Measurements from ENCODE around the gene ZNF783. TPM values are rescaled to one million over a fixed set of nuclear protein-coding genes. Genes with fewer than 3 reads are reported as not detected.

The ZNF783 gene
- polyA plus RNA-seq, 1 experiment: 6.9 TPM

DNA sequence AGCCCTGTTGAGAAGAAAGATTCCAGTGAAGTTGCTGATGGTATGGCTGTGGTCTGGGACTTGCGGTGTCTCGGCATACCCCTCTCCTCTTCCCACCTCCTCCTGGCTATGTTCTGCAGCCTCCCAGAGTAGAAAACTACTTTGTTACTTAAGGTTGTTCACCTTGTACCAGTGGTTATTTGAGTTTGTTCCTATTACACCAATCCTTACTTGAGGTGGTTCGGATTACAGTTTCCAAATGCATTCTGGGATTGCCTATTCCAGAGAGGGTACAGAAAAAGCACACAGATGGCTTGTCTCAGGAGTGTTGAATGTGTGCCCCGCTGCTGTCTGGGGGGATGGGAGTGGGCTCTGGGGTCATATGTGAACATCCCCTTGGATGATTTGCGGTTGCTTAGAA, 6.8 kb upstream of the ZNF783 start:
- no peak for DNase-seq (ENCODE audit: low read depth)
- H3K4me3 ChIP-seq (ENCODE audit: low read depth, low read length): no peak overlapping the region

DNA sequence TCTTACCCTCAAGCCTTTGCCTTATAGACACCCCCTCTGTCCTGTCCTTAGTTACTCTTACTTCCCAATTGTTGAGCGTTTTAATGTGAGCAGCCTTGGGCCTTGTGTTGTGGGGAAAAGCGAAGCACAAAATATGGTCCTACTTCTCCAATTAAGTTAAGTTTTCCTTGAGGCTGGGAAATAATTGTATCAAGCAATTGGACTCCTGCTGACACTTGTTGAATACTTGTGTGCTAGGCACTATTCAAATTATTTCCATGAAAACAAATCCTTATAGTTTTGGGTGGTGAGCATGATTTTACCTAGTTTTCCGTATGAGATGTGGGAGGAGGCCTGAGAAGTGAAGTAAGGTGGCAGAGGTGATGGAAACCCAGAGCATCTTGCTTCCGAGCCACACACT, 5.4 kb upstream of the ZNF783 start:
- no peak for DNase-seq (ENCODE audit: low read depth)
- Histone ChIP-seq H3K4me3 (ENCODE audit: low read depth, low read length) (no peak overlapping the region), H3K27me3 (ENCODE audit: control insufficient read depth, insufficient read depth, low read length) (no peaks in the 10 kb centered on the region), H3K36me3 (ENCODE audit: control insufficient read depth, insufficient read depth, low read length) (peaks cover 18% of the 10 kb centered on the region)
- POLR2A ChIA-PET: no interaction called here
- CTCF ChIA-PET: no interaction called here
- TF ChIP-seq, protein P1, sequence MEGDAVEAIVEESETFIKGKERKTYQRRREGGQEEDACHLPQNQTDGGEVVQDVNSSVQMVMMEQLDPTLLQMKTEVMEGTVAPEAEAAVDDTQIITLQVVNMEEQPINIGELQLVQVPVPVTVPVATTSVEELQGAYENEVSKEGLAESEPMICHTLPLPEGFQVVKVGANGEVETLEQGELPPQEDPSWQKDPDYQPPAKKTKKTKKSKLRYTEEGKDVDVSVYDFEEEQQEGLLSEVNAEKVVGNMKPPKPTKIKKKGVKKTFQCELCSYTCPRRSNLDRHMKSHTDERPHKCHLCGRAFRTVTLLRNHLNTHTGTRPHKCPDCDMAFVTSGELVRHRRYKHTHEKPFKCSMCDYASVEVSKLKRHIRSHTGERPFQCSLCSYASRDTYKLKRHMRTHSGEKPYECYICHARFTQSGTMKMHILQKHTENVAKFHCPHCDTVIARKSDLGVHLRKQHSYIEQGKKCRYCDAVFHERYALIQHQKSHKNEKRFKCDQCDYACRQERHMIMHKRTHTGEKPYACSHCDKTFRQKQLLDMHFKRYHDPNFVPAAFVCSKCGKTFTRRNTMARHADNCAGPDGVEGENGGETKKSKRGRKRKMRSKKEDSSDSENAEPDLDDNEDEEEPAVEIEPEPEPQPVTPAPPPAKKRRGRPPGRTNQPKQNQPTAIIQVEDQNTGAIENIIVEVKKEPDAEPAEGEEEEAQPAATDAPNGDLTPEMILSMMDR (IDR thresholded peaks at IDR 0.05; ENCODE audit: insufficient read depth, low read depth, low read length): no peak

More for the DNA sequence above, 6.8 kb upstream of the ZNF783 start:
- ChIA-PET POLR2A (no interaction called here), CTCF (no interaction called here)
- no peaks in the 10 kb centered on the region for H3K27me3 ChIP-seq (ENCODE audit: control insufficient read depth, insufficient read depth, low read length)
- H3K36me3 ChIP-seq (ENCODE audit: control insufficient read depth, insufficient read depth, low read length): peaks cover 22% of the 10 kb centered on the region
- TF ChIP-seq, protein P1 (IDR thresholded peaks at IDR 0.05; ENCODE audit: insufficient read depth, low read depth, low read length): no peak

DNA sequence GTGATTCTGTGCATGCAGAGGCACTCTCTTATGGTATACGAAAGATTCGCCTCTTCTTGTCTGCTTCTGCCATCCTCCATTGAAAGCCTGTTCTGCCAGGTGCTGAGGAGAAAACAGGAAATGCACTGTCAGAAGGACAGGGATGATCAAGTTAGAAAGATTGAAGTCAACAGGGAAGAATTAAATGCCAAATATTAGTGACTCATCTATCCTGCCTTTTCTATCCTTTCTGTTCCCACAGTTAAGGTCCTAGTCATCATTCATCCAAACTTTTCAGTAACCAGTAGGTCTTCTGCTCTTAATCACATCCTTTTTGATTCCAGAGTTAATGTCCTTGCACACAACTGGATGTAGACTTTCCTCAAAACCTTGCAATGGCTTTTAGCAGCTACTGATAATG, 4.8 kb upstream of the ZNF783 start:
- TF ChIP-seq, protein P1 (IDR thresholded peaks at IDR 0.05; ENCODE audit: insufficient read depth, low read depth, low read length): no peak
- ChIA-PET CTCF (interaction anchor here (2.1 kb wide), 1 partner anchor 9 kb away, joined by 6 read pairs; no protein-coding TSS in a partner anchor), POLR2A (no interaction called here)

DNA sequence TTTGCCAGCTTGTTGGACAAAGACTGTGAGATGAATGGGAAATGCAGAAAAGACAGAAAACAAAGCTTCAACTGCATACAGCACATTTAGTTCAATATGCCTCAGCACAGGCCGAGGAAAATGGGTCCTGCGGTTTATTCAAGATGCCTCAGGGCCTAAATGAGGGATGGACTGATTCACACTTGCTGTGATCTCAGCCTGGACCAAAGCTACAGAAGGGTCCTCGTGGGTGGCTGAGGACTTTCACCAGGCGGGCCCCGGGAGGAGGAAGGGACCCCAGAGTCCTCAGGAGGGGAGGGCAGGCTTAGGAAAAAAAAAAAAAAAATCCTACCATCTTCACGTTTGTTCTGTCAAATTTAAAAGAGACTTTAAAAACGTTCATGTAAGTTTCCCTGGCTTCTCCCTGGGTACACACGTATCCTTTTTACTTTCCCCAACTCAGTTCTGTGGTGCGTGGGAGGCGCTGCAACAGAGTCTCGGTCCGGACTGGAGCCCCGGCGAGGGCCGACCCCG, 624 bp upstream of the ZNF783 start:
- POLR2A ChIA-PET: interaction anchor here (0.5 to 0.7 kb wide), 4 partner anchors 76 to 1769 kb away, joined by 3 to 12 read pairs (median 4); no protein-coding TSS in a partner anchor
- TF ChIP-seq, protein P1 (IDR thresholded peaks at IDR 0.05; ENCODE audit: insufficient read depth, low read depth, low read length): no peak
- Histone ChIP-seq H3K4me3 (ENCODE audit: low read depth, low read length) (peak overlapping the region; percentile 61), H3K36me3 (ENCODE audit: control insufficient read depth, insufficient read depth, low read length) (peaks cover 6% of the 10 kb centered on the region), H3K27me3 (ENCODE audit: control insufficient read depth, insufficient read depth, low read length) (no peaks in the 10 kb centered on the region)
- no peak for DNase-seq (ENCODE audit: low read depth)
- CTCF ChIA-PET: interaction anchor here (0.6 to 2.7 kb wide), 14 partner anchors 8 to 481 kb away, joined by 3 to 22 read pairs (median 4); partner anchors contain the start of gene ZNF398

More for the DNA sequence above, 4.8 kb upstream of the ZNF783 start:
- no peak for DNase-seq (ENCODE audit: low read depth)
- H3K36me3 ChIP-seq (ENCODE audit: control insufficient read depth, insufficient read depth, low read length): peaks cover 17% of the 10 kb centered on the region
- H3K27me3 ChIP-seq (ENCODE audit: control insufficient read depth, insufficient read depth, low read length): no peaks in the 10 kb centered on the region
- H3K4me3 ChIP-seq (ENCODE audit: low read depth, low read length): no peak overlapping the region

GRCh38 chr7:149266451-149266850, 4.5 kb downstream of the ZNF783 start:
- ChIA-PET POLR2A (no interaction called here), CTCF (no interaction called here)
- TF ChIP-seq, protein P1 (IDR thresholded peaks at IDR 0.05; ENCODE audit: insufficient read depth, low read depth, low read length): no peak
- Histone ChIP-seq H3K27me3 (ENCODE audit: control insufficient read depth, insufficient read depth, low read length) (no peaks in the 10 kb centered on the region), H3K36me3 (ENCODE audit: control insufficient read depth, insufficient read depth, low read length) (peaks cover 15% of the 10 kb centered on the region), H3K4me3 (ENCODE audit: low read depth, low read length) (no peak overlapping the region)
- no peak for DNase-seq (ENCODE audit: low read depth)

Measured in BJ (cell line).